ENCODE results near the gene NRG2.

NRG2 gene

DNA sequence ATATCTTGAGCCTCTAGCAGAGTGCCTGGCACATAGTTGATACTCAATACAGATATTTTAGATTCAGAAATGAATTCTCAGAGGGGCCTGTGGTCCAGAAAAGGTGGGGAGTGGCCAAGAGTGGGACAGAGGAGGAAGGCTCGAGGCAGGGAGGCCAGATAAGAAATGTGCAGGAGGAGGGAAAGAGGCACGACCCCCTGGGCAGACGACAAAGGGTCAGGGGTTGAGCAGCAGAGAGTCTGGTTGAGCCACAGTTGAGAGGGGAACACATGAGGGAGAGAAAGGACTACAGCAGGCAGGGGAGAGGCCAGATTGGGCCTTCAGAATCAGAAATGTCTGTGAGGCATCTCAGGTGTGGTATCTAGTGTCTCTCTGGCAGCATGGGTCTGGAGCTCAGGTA, 158.4 kb downstream of the NRG2 start:
- no peak for DNase-seq (ENCODE audit: low read depth in 4 of 4, low spot score in 1 of 4)

DNA sequence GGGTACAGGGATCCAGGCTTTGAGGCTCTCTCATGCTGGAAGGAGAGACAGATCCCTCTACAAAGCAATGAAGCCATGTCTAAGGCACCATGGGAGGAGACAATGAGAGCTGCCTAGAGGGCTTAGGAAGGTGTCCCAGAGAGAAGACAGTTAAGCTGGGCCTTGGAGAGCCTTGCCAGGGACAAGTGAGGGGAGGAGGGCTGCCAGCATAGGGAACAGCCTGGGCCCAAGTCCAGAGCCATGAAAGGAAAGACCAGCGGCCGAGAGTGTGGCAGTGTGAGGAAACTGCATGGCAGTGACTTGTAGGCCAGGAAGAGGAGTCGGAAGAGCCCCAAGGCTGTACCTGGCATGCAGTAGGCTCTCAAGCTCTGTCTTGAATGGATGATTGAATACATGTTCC, 159.0 kb downstream of the NRG2 start:
- DNase-seq (ENCODE audit: low read depth in 4 of 4, low spot score in 1 of 4): no peak

DNA sequence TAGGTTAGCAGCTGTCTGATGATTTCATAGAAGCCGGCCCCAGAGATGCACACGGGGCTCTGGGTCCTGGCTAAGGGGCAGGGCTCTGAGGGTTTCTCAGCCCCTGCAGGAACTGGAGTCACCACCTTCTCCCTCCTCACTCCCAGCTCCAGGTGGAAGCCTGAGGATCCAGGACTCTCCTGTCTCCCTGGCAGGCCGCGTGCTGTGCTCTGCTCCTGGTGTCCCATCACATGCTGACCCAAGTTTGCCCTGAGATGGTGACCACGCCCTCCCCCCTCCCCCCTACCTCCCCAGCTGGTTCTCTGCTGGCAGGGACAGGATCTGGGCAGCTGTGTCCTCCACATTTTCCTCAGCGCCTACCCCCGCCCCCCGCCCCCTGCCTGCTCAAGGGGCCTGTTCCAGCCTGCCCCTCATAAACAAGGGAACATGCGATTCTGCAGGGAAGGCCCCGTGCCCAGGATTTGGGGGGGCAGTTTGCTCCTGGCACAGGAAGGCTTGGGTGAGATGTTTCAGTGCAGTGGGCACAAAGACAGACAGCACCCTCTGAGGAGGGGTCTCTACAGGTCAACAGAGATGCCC, 160.0 kb downstream of the NRG2 start:
- DNase-seq (ENCODE audit: low read depth in 4 of 4, low spot score in 1 of 4): no peak

DNA sequence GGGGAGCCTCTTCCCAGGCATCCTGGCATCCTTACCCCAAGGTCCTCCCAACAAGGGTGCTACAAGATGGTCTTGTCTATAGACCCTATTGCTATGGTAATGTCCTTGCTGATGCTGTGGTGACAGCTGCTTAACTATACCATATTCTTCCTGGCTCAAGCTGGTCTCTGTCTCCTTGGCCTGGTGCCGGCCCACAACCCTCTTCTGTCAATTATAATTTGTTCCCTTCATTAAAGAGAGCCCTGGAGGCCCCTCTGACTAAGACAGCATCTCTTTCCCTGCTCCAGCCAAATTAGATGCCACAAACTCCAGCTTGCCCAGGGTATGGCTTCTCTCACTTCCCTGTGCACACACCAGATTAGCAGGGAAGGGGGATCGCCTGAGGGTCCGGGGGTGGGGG, 160.8 kb downstream of the NRG2 start:
- no peak for DNase-seq (ENCODE audit: low read depth in 4 of 4, low spot score in 1 of 4)

DNA sequence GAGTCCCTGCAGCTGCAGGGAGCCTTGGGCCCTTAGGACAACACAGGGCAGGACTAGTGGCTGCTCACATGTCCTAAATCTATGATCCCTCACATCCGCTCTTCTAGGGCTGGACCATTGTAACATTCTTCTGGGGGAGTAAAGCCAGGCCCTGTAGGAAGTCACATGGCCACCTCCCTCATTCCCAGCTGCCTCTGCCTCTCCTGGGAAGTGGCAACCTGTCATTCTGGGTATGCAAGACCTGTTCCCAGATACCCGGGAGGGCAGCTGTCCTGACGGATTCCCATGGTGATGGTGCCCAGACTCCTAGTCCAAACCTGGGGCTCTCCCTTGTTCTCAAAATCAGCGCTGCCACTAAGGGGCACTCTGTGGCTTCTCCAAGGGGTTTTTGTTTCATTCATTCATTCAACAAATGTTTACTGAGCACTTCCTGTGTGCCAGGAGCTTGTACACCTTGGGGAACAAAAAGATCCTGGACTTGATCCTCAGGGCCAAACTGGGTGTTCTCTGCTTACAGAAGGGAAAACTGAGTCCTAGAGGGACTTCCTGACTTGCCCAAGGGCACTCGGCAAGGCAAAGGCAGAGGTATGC, 161.9 kb downstream of the NRG2 start:
- DNase-seq (ENCODE audit: low read depth in 4 of 4, low spot score in 1 of 4): no peak

DNA sequence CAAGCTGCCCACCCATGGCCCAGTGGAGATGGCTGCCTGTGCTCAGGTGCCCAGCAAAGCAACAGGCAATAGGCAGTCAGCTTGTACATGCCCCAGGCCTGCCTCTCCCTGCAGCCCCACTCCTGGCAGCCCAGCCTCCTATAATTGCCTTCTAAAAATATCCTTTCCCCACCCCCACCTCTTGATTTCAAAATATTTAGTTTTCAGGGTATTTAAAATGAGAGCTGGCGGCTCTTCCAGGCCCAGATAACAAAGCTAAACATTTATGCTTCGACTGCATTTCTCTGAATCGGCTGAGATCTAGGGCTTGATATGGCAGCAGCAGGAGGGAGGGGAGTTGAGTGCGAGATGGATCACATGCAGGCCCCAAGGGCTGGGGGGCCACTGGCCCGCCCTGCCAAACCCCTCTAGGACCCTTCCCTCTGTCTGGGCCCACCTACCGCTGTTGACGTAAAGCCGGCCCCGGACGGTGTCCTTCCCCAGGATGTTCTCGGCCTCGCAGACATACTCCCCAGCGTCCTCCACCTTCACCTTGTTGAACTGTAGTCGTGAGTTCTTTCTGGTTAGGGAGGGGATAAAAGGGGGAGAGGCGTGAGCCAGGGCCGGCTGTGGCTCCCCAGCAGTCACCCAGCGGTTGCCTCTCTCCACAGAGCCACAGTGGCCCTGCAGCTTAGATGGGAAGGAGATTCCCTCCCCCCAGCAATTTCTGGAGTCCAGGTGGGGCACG, 162.5 kb downstream of the NRG2 start:
- no peak for DNase-seq (ENCODE audit: low read depth in 4 of 4, low spot score in 1 of 4)

DNA sequence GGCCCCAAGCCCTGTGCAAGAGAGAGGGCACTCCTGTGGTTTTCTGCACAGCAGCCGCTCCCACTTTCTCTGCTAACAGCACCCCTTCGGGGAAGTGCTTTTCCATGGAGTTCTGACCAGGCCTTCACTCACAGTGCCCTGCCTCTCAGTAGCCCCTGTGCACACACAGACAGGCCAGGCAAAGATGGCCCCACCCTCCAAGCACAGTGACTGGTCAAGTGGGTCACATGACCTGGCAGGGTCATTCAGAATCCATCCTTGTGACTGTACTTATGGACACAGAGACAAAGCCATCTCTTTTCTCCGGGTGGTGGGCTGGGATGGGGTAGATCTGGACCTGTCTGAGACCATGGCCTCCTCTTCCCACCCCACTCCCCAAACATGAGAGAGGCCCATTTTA, 165.0 kb downstream of the NRG2 start:
- no peak for DNase-seq (ENCODE audit: low read depth in 4 of 4, low spot score in 1 of 4)

DNA sequence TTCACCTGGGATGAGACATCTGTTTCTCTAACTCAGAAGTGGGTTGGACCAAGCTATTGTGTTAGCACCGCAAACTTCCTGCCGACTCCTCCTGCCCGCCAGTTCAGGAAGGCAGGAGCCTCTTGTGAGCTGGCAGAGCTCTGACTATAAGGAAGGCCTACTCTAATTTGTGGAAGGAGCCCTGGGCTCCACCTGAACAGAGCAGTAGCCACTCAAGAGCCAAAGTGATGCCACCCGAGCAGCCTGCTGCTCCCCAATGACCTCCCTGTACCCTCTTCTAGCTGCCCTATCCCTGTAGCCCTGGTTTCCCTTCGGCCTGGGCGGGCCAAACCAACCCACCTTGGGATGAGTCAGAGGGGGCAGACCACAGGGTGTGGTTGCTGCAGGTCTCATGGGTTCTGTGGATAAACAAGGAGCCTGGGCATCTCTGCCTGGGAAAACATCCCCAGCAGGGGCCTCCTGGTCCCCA, 165.9 kb downstream of the NRG2 start:
- no peak for DNase-seq (ENCODE audit: low read depth in 4 of 4, low spot score in 1 of 4)

DNA sequence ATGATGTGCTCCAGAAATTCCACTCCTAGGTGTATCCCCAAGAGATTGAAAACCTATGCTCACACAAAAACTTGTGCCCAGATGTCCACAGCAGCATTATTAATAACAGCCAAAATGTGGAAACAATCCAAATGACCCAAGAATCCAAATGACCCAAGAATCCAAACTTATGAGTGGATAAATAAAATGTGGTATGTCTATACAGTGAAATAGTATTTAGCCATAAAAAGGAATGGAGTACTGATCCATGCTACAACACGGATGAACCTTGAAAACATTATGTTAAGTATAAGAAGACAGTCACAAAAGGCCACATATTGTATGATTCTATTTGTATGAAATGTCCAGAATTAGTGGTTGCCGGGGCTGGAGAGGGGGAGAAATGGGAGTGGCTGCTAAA, 167.1 kb downstream of the NRG2 start:
- no peak for DNase-seq (ENCODE audit: low read depth in 4 of 4, low spot score in 1 of 4)

DNA sequence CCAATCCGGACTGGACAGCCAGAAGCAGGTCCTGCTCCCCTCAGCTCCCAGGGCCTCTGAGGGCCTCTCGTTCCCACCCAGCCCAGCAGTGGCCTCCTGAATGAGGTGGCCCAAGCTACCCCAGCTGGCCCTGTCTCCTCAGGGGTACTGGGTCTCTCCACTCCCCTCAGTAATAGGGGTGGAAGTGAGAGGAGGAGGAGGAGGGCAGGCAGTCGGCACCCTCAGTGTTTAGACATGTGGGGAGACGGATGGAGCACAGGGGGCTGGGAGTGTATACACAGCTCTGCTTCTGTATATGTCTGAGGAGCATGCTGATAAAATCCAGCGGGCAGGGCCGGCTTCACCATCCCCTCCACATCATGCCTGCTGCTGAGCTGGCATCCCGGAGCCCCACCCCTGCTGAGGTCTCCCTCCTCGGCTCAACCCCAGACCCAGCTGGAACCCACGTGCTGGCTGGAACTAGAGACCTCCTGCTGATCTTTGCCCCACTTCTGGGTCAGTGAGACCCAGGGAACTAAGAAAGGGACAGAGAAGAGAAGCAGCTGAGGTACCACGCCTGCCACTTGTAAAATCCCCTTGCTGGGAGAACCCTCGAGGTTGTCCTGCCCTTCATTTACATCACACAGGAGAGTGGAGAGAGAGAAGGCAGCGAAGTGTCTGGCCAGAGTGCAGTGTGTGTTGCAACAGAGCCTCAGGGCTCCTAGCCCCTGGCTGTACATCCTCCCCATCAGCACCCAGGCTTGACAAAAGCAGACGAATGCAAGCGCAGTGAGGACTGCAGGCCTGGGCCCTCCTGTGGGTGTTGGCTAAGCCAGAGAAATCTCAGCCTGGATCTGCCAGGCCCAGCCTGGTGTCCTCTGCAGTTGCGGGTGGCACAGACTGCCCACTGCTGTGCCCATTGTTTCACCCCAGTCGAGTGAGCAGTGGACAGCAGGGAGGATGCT, 170.0 kb downstream of the NRG2 start:
- DNase-seq (ENCODE audit: low read depth in 4 of 4, low spot score in 1 of 4): no peak

DNA sequence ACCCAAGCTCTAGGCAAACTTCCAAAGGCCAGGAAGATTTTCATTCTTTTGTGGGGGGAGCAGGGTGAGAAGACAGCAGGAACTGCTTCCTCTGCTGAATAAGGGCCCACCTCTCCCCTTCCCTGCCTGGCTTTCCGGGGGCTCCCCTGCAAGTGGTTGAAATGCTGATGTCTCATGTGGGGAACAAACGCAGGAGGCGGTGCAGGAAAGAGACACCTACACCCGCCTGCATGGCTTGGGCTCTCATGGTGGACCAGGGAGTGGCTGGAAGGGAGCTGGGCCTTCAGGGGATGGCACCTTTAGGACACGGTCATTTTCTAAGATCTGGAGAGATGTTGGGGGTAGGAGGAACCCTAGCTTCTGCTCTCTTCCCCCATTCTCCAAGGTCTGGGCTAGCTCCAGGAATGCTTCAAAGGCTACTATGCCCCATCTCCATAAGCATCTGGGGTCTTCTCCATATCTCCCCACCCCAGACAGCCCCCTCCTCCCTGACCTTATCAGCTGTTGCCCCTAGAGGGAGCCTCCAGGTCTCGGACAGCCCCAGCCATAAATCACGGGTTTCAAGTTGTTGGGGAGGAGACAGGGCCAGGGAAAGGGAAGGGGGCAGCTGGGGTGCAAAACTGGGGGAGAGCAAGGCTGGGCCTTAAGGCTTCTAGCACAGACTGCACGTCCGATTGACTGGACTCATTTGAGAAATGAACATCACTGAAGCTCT, 170.9 kb downstream of the NRG2 start:
- no peak for DNase-seq (ENCODE audit: low read depth in 4 of 4, low spot score in 1 of 4)

DNA sequence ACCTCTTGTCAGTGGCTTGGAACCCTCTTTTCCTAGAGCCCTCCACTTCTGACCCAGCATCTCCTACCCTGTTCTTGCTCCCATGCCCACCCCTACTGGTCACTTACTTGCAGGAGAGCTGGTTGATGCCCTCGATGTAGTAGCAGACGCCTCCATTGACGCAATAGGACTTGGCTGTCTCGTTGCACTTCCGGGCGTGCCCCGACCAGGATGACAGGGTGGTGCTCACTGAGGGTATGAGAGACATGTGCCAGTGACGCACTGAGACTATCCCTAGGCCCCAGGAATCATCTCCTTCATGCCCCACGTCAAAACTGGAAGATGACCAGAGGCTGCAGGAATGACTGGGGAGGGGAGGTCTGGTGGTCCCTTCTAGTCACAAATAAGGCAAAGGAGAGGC, 171.5 kb downstream of the NRG2 start:
- no peak for DNase-seq (ENCODE audit: low read depth in 4 of 4, low spot score in 1 of 4)

DNA sequence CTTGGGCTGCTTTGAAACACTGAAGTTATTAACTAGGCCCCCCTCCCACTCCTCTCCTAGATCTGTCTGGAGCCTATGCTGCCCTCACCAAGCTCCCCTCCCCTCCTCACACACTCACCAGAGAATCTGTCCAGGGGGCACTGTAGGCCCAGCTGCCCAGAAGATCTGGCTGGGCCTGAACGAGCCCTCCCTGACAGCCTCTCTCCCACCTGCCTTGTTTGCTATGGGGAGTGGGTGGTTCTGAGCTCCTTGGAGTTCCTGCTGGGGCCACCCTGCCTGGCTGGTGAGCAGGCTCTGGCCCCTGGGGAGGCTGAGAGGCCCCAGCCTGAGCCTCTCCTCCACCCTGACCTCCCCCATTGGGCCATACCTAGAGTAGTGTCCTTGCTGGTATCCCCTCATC, 172.4 kb downstream of the NRG2 start:
- no peak for DNase-seq (ENCODE audit: low read depth in 4 of 4, low spot score in 1 of 4)

DNA sequence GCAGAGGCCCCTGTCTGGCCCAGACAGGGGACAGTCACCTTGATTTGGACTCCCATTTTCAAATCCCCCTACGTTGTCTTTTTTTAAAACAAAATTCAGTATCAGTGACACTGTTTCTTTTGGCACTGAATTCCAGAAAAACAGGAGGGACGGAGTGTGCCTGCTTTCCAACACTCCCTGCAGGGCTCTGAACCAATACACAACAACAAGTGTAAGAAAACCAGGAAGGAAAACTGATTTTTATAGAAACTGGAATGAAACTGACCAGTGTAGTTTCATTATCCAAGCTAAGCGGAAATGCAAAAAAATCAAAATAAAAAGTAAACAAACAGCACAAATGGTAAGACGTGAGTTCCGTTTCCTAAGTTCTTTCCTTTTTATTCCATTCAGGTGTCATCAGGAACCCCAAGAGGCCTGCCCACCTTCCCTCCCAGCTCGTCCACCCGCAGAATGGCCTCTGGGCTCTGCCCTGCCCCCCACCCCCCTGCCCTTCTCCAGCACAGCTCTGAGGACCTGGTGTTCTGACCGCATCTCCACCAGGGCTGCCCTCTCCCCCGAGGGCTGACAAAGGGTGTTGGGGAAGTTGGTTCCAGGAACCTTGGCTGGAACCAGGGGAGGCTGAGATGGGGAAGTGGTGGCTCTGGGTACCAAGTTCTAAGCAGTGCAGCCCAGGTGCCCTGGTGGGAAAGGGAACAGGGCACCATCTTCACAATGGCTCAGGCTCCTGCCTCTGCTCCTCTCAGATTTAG, 173.9 kb downstream of the NRG2 start:
- no peak for DNase-seq (ENCODE audit: low read depth in 4 of 4, low spot score in 1 of 4)

DNA sequence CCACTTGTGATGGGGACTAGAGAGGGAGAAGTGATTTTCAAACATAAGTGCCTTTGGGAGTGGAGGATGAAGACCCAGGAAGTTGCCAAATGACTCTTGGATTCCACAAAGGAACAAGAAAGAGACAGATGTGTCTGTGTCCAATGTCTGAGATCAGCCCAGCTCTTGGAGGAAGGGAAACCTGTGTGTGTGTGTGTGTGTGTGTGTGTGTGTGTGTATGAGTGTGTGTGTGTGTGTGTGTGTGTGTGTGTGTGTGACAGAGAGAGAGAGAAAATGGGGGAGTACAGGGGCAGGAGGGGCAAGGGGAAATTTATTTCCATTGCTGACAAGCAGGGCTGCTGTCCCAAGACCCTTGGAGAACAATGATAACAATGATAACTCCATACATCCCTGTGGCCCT, 175.5 kb downstream of the NRG2 start:
- no peak for DNase-seq (ENCODE audit: low read depth in 4 of 4, low spot score in 1 of 4)

DNA sequence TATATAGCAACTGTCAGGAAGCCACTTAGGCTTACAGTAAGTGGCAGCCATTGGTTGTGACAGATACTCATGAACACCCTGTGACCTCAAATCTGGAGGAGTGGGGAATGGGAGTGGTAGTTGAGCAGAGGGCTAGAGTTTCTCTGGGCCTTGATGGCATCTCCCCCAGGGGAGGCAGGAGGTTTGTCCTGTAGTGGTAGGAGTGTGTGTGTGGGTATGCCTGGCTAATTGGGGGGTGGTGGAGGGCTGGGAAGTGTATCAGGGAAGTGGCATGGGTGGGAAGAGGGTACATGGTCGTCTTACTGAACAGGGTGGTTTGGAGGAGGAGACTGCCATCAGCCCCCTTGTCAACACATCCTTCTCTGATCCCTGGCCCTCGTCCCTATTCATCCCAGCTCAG, 176.0 kb downstream of the NRG2 start:
- DNase-seq (ENCODE audit: low read depth in 4 of 4, low spot score in 1 of 4): no peak

DNA sequence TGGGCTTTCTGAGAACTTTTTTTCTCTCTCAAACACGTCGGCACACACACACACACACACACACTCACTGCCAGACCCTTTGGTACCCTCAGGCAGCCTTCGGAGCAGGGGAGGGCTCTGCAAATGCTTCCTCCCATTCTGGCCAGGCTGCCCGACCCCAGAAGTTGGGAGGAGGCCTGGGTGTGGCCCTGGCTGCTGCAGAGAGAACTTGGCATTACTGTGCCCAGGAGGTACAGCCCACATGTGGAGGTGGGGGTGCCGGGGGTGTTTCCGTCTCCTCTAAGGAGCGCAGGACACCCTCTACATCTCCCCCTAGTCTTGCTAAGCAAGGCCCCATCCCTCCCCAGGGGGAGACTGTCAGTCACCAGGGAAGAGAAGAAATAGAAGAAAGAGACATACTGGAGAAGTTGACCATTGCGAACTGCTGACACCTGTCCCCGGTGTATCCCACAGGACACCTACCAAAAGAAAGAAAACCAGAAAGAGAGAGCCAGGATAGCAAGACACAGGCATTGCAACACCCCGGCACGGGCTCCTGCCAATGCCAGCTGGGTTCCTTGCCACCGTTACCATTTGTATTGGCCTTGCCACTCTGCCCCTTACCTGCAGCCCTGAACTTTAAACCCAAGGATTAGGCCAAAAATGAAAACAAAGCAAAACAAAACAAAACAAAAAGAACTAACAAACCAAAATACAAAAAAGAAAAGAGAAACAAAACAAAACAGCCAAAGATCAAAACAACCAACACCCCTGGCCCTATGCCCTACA, 178.2 kb downstream of the NRG2 start:
- DNase-seq (ENCODE audit: low read depth in 4 of 4, low spot score in 1 of 4): no peak

DNA sequence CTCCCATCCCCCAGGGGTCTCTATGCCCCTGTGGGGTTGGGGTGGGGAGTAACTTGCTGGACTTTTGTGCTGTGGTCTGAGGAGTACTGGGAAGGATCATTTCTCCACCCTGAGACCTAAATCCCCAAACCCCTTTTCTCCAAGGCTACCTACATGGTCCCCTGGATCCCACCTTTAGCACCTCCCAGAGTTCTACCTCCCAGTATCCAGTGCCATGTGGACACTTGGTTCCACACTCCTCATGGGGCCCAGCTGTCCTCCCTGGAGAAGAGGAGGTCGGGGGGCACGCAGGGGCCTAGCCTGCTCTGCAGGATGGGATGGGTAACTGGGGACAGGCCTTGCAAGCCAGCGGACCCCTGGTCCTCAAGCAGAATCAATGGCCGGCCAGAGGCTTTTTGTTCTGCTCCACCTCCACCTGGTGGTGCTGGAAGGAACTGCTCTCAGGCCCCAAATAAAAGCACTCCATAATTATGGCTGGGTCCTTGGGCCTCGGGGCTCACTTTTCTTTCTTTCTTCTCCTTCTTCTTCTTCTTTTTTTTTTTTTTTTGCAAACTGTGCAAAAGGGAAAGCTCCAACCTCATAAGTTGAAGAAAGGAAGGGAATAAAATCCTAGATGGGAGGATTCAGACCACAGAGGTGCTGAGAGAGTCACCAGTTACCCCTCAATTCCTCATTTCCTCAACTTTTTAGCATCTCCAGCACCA, 179.1 kb downstream of the NRG2 start:
- DNase-seq (ENCODE audit: low read depth in 4 of 4, low spot score in 1 of 4): peak; percentile 15 to 43 (median 30)

DNA sequence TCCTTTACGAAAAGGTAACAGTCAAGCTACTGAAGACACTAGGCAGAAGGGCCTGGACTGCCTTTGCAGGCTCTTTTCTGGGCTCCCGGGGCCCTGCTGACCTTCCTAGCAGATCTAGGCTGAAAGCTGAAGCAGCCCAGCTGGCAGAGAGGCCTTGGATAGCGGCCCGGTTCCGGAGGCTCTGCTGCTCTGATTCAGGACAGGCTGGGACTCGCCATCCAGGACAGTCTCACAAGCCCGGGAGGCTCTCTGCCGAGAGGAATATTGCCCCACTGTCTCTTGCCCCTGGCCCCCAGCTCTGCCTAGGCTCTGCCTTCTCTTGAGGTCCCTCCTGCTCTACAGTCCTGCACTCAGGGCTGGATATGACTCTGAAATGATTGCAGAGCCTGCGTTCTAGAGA, 179.7 kb downstream of the NRG2 start:
- no peak for DNase-seq (ENCODE audit: low read depth in 4 of 4, low spot score in 1 of 4)

Data from stimulated activated CD4-positive, alpha-beta T cell treated with anti-CD3 and anti-CD28 coated beads, Interleukin-1b, Interleukin-23, amount 100 ng/mL, for 24 hours (primary cell).